Sigmoid colon (tissue), 4 donors: ENCODE measurements around the gene TSPAN1.
"Not testable (repeated sequence)": the region's sequence is repeated elsewhere in the genome, so short reads cannot be mapped to it uniquely, and the experiment has no call there.

Source experiments
- EP300 ChIP-seq, 4 donors: sonication (generic); formaldehyde crosslinking; IDR thresholded peaks; one replicate each; pipeline ENCODE4 v1.6.1; 2017; ENCODE audit warnings: antibody characterized with exemption in 4 of 4
- POLR2A ChIP-seq, 2 donors: fragments of 450-650 bp; IDR thresholded peaks; one replicate each; pipeline ENCODE4 v1.6.1; 2016; ENCODE audit warnings: antibody characterized with exemption in 2 of 2, mild to moderate bottlenecking in 2 of 2, moderate library complexity in 2 of 2
- POLR2AphosphoS5 ChIP-seq, 4 donors: sonication (generic); formaldehyde crosslinking; IDR thresholded peaks; one replicate each; pipeline ENCODE4 v1.6.1; 2017; ENCODE audit warnings: antibody characterized with exemption in 4 of 4
- TF ChIP-seq, protein P1 (sequence below), 4 experiments: fragments of 450-650 bp in 3 of 4; fragments of 200-600 bp in 1 of 4; IDR thresholded peaks; one replicate each; pipeline ENCODE4 v1.5.1; 2016 to 2019; ENCODE audit warnings: antibody characterized with exemption in 4 of 4, mild to moderate bottlenecking in 3 of 4, moderate library complexity in 2 of 4

DNA sequence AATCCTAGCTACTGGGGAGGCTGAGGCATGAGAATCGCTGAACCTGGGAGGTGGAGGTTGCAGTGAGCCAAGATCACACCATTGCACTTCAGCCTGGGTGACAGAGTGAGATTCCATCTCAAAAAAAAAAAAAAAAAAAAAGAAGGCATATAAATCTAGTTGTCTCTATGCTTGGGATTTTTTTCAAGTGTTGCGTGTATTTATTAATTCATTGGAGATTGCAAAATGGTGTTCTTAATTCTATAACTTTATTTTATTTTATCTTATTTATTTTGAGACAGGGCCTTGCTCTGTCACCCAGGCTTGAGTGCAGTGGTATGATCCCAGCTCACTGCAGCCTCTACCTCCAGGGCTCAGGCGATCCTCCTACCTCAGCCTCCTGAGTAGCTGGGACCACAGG, 56.3 kb downstream of the TSPAN1 start:
- TF ChIP-seq, protein P1, sequence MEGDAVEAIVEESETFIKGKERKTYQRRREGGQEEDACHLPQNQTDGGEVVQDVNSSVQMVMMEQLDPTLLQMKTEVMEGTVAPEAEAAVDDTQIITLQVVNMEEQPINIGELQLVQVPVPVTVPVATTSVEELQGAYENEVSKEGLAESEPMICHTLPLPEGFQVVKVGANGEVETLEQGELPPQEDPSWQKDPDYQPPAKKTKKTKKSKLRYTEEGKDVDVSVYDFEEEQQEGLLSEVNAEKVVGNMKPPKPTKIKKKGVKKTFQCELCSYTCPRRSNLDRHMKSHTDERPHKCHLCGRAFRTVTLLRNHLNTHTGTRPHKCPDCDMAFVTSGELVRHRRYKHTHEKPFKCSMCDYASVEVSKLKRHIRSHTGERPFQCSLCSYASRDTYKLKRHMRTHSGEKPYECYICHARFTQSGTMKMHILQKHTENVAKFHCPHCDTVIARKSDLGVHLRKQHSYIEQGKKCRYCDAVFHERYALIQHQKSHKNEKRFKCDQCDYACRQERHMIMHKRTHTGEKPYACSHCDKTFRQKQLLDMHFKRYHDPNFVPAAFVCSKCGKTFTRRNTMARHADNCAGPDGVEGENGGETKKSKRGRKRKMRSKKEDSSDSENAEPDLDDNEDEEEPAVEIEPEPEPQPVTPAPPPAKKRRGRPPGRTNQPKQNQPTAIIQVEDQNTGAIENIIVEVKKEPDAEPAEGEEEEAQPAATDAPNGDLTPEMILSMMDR (IDR thresholded peaks at IDR 0.05): not testable (repeated sequence)
- not testable (repeated sequence) for TF ChIP-seq EP300, POLR2A, POLR2AphosphoS5 (IDR thresholded peaks at IDR 0.05)
